ENCODE measurements around the gene SPOP. TPM values are rescaled to one million over a fixed set of nuclear protein-coding genes. Genes with fewer than 3 reads are reported as not detected.

SPOP gene
- total and polyA plus RNA-seq, 2 experiments from 2014 or later = 51.2 to 65.7 TPM

GRCh38 chr17:49634485-49634860, 43.4 kb downstream of the SPOP start:
- no peak for DNase-seq (ENCODE audit: low spot score)
- Histone ChIP-seq H3K27ac (peak overlapping the region; percentile 44), H3K4me2 (peak overlapping the region; percentile 59), H3K9me2 (replicated peaks; ENCODE audit: insufficient read depth) (no peaks in the 10 kb centered on the region), H3K27me3 (no peaks in the 10 kb centered on the region), H3K79me2 (peaks cover 97% of the 10 kb centered on the region), H3K4me1 (ENCODE audit: insufficient read depth) (peaks cover 29% of the 10 kb centered on the region), H3K36me3 (replicated peaks; ENCODE audit: insufficient read depth, low read depth) (no peaks in the 10 kb centered on the region), H2AFZ (no peak overlapping the region), H4K20me1 (ENCODE audit: insufficient read depth, poor library complexity, severe bottlenecking) (peaks cover 20% of the 10 kb centered on the region), H3K9me3 (ENCODE audit: low read depth) (no peaks in the 10 kb centered on the region), H3K4me3 (no peak overlapping the region)
- TF ChIP-seq EZH2 (IDR thresholded peaks at IDR 0.05; ENCODE audit: borderline replicate concordance) (no peak), EZH2phosphoT487 (IDR thresholded peaks at IDR 0.05; ENCODE audit: low read depth, severe bottlenecking, unreplicated experiment) (no peak), CTCF (IDR thresholded peaks at IDR 0.05; ENCODE audit: poor library complexity) (no peak)
- WGBS (ENCODE audit: low lambda C conversion rate, missing lambda C conversion rate) = 93% methylated on average over 1 of the region's 1 CpG

GRCh38 chr17:49633762-49634484, 44.0 kb downstream of the SPOP start:
- Histone ChIP-seq H4K20me1 (ENCODE audit: insufficient read depth, poor library complexity, severe bottlenecking) (peaks cover 25% of the 10 kb centered on the region), H3K9me3 (ENCODE audit: low read depth) (no peaks in the 10 kb centered on the region), H3K27ac (peak overlapping the region; percentile 44), H2AFZ (no peak overlapping the region), H3K27me3 (no peaks in the 10 kb centered on the region), H3K9me2 (replicated peaks; ENCODE audit: insufficient read depth) (no peaks in the 10 kb centered on the region), H3K79me2 (peaks cover 97% of the 10 kb centered on the region), H3K4me1 (ENCODE audit: insufficient read depth) (peaks cover 33% of the 10 kb centered on the region), H3K4me3 (no peak overlapping the region), H3K4me2 (peak overlapping the region; percentile 59), H3K36me3 (replicated peaks; ENCODE audit: insufficient read depth, low read depth) (no peaks in the 10 kb centered on the region)
- no peak for DNase-seq (ENCODE audit: low spot score)
- WGBS (ENCODE audit: low lambda C conversion rate, missing lambda C conversion rate) = 80% methylated on average over 4 of the region's 4 CpGs
- TF ChIP-seq EZH2phosphoT487 (IDR thresholded peaks at IDR 0.05; ENCODE audit: low read depth, severe bottlenecking, unreplicated experiment) (no peak), EZH2 (IDR thresholded peaks at IDR 0.05; ENCODE audit: borderline replicate concordance) (no peak), CTCF (IDR thresholded peaks at IDR 0.05; ENCODE audit: poor library complexity) (no peak)

- Histone ChIP-seq H3K9me3 (ENCODE audit: low read depth) (no peaks in the 10 kb centered on the region), H3K79me2 (peaks cover 93% of the 10 kb centered on the region), H3K9me2 (replicated peaks; ENCODE audit: insufficient read depth) (no peaks in the 10 kb centered on the region), H2AFZ (no peak overlapping the region), H3K4me1 (ENCODE audit: insufficient read depth) (peaks cover 33% of the 10 kb centered on the region), H3K4me2 (peak overlapping the region; percentile 59), H3K36me3 (replicated peaks; ENCODE audit: insufficient read depth, low read depth) (no peaks in the 10 kb centered on the region), H4K20me1 (ENCODE audit: insufficient read depth, poor library complexity, severe bottlenecking) (peaks cover 27% of the 10 kb centered on the region), H3K4me3 (no peak overlapping the region), H3K27ac (peak overlapping the region; percentile 44), H3K27me3 (no peaks in the 10 kb centered on the region)
- 43% methylated on average over 2 of the region's 2 CpGs for WGBS (ENCODE audit: low lambda C conversion rate, missing lambda C conversion rate)
- TF ChIP-seq EZH2phosphoT487 (IDR thresholded peaks at IDR 0.05; ENCODE audit: low read depth, severe bottlenecking, unreplicated experiment) = no peak
- DNase-seq (ENCODE audit: low spot score) = no peak
Observed at GRCh38 chr17:49633250-49633649, 44.6 kb downstream of the SPOP start.

GRCh38 chr17:49632201-49632600, 45.7 kb downstream of the SPOP start:
- Histone ChIP-seq H3K9me3 (ENCODE audit: low read depth) (no peaks in the 10 kb centered on the region), H3K4me3 (no peak overlapping the region), H3K4me2 (no peak overlapping the region), H3K27ac (no peak overlapping the region), H3K27me3 (no peaks in the 10 kb centered on the region), H3K9me2 (replicated peaks; ENCODE audit: insufficient read depth) (no peaks in the 10 kb centered on the region), H2AFZ (no peak overlapping the region), H3K36me3 (replicated peaks; ENCODE audit: insufficient read depth, low read depth) (no peaks in the 10 kb centered on the region), H3K79me2 (peaks cover 93% of the 10 kb centered on the region), H4K20me1 (ENCODE audit: insufficient read depth, poor library complexity, severe bottlenecking) (peaks cover 27% of the 10 kb centered on the region), H3K4me1 (ENCODE audit: insufficient read depth) (peaks cover 33% of the 10 kb centered on the region)
- TF ChIP-seq EZH2 (IDR thresholded peaks at IDR 0.05; ENCODE audit: borderline replicate concordance) = no peak
- no peak for TF ChIP-seq CTCF (IDR thresholded peaks at IDR 0.05; ENCODE audit: poor library complexity)
- no peak for TF ChIP-seq EZH2phosphoT487 (IDR thresholded peaks at IDR 0.05; ENCODE audit: low read depth, severe bottlenecking, unreplicated experiment)
- DNase-seq (ENCODE audit: low spot score) = no peak
- 97% methylated on average over 4 of the region's 4 CpGs for WGBS (ENCODE audit: low lambda C conversion rate, missing lambda C conversion rate)
